NB4 (cell line): Measurements from ENCODE around the gene SMAD3.

Experiments
- MAX ChIP-seq: IDR thresholded peaks from 2 replicates; pipeline ENCODE4 v1.6.1; 2011; ENCODE audit warnings: low read depth, low read length
- POLR2A ChIP-seq: IDR thresholded peaks from 2 replicates; pipeline ENCODE4 v1.6.1; 2011; ENCODE audit warnings: mild to moderate bottlenecking; ENCODE audit not compliant: insufficient read length; ENCODE audit errors: extremely low read depth
- TF ChIP-seq, protein P1 (sequence below): IDR thresholded peaks from one replicate; pipeline ENCODE4 v1.5.1; 2012; ENCODE audit warnings: low read depth, low read length

DNA sequence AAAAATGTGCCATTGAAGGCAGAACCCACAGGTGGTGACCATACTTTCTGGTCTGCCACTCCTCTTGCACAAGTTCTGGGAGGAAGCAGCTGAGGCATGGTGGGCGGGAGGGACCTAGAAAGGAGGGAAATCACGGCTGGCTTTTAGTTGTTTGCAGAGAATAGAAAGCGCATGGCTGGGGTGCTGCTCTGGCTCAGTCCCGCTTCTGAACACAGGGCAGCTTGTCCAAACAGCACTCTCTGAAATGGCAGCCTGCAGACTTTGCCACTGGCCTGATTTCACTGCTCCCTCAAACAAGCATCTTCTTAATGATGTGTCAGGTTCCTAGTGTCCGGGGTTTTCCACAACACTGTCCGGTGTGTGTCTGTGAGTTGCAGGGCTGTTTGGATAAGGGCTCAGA is 112.3 kb downstream of the SMAD3 start:
- TF ChIP-seq, protein P1, sequence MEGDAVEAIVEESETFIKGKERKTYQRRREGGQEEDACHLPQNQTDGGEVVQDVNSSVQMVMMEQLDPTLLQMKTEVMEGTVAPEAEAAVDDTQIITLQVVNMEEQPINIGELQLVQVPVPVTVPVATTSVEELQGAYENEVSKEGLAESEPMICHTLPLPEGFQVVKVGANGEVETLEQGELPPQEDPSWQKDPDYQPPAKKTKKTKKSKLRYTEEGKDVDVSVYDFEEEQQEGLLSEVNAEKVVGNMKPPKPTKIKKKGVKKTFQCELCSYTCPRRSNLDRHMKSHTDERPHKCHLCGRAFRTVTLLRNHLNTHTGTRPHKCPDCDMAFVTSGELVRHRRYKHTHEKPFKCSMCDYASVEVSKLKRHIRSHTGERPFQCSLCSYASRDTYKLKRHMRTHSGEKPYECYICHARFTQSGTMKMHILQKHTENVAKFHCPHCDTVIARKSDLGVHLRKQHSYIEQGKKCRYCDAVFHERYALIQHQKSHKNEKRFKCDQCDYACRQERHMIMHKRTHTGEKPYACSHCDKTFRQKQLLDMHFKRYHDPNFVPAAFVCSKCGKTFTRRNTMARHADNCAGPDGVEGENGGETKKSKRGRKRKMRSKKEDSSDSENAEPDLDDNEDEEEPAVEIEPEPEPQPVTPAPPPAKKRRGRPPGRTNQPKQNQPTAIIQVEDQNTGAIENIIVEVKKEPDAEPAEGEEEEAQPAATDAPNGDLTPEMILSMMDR: no peak
- no peak for TF ChIP-seq POLR2A
- TF ChIP-seq MAX: no peak
